IMR-90 (cell line): Measurements from ENCODE around the gene RAB3C. TPM values are rescaled to one million over a fixed set of nuclear protein-coding genes. Genes with fewer than 3 reads are reported as not detected.

ENCODE experiments used
- ATAC-seq: fragments of 200-7000 bp; cut with Tn5 transposase; 2 replicates; pipeline ENCODE4 v1.9.1; 2020; ENCODE audit warnings: low read depth, mild to moderate bottlenecking, moderate library complexity
- BruUV-seq: library from RNA; stranded (reverse); fragments of 400-500 nt; replicated peaks from 2 replicates; lab custom pipeline; 2021; lab: Mats Ljungman, UMichigan
- CTCF ChIA-PET: fragments of 300-600 bp; formaldehyde crosslinking; extraction: SDS; loops from one replicate; lab custom pipeline; 2021; ENCODE audit warnings: antibody characterized with exemption; lab: Yijun Ruan, JAX
- POLR2A ChIA-PET: fragments of 300-600 bp; sonication (Branson Sonifier 250); formaldehyde crosslinking; loops from one replicate; lab custom pipeline; 2022; ENCODE audit warnings: antibody characterized with exemption; ENCODE audit not compliant: unreplicated experiment; lab: Charles Lee
- DNase-seq: peaks from one replicate; pipeline ENCODE4 v3.0.0; 2013
- H2AFZ ChIP-seq: replicated peaks from 2 replicates; pipeline ENCODE3; 2013; ENCODE audit warnings: low read length, mild to moderate bottlenecking; ENCODE audit not compliant: poor library complexity
- H2AK5ac ChIP-seq: 2 replicates; pipeline ENCODE4 v1.6.1; 2013; ENCODE audit warnings: low read depth, low read length, inconsistent platforms
- H2AK9ac ChIP-seq: replicated peaks from 2 replicates; pipeline ENCODE3; 2013; ENCODE audit warnings: mild to moderate bottlenecking, low read depth, low read length, moderate library complexity; ENCODE audit not compliant: poor library complexity
- H2BK120ac ChIP-seq: 2 replicates; pipeline ENCODE4 v1.6.1; 2013; ENCODE audit warnings: low read depth, low read length, inconsistent platforms
- H2BK15ac ChIP-seq: 3 replicates; pipeline ENCODE4 v1.6.1; 2013; ENCODE audit warnings: low read depth, low read length, inconsistent platforms
- H2BK20ac ChIP-seq: 2 replicates; pipeline ENCODE4 v1.6.1; 2013; ENCODE audit warnings: low read depth, mild to moderate bottlenecking, inconsistent platforms, low read length, moderate library complexity
- H2BK5ac ChIP-seq: 2 replicates; pipeline ENCODE4 v1.6.1; 2013; ENCODE audit warnings: mild to moderate bottlenecking, low read depth, low read length, inconsistent platforms; ENCODE audit not compliant: poor library complexity, severe bottlenecking
- H3K14ac ChIP-seq: replicated peaks from 2 replicates; pipeline ENCODE4 v1.6.1; 2013; ENCODE audit warnings: low read depth, low read length, inconsistent platforms
- H3K18ac ChIP-seq: 2 replicates; pipeline ENCODE4 v1.6.1; 2013; ENCODE audit warnings: low read depth, low read length, control low read depth
- H3K23ac ChIP-seq: 2 replicates; pipeline ENCODE4 v1.6.1; 2013; ENCODE audit warnings: low read depth, low read length, inconsistent platforms
- H3K27ac ChIP-seq: 2 replicates; pipeline ENCODE4 v1.5.1; 2013; ENCODE audit warnings: mild to moderate bottlenecking, control low read depth, low read length; ENCODE audit not compliant: insufficient read depth
- H3K27me3 ChIP-seq: 2 replicates; pipeline ENCODE4 v1.6.1; 2013; ENCODE audit warnings: low read length; ENCODE audit not compliant: control insufficient read depth, insufficient read depth
- H3K36me3 ChIP-seq: 2 replicates; pipeline ENCODE4 v1.6.1; 2013; ENCODE audit warnings: low read length, mixed read lengths; ENCODE audit not compliant: control insufficient read depth, insufficient read depth
- H3K4ac ChIP-seq: 2 replicates; pipeline ENCODE4 v1.6.1; 2013; ENCODE audit warnings: low read depth, low read length, inconsistent platforms
- H3K4me1 ChIP-seq: 2 replicates; pipeline ENCODE4 v1.6.1; 2013; ENCODE audit warnings: low read length, mixed read lengths; ENCODE audit not compliant: control insufficient read depth, insufficient read depth
- H3K4me2 ChIP-seq: 2 replicates; pipeline ENCODE4 v1.6.1; 2013; ENCODE audit warnings: low read depth, mild to moderate bottlenecking, control low read depth, low read length, moderate library complexity
- H3K4me3 ChIP-seq: 2 replicates; pipeline ENCODE4 v1.5.1; 2013; ENCODE audit warnings: low read depth, mild to moderate bottlenecking, control low read depth, low read length, moderate library complexity; ENCODE audit not compliant: insufficient read depth
- H3K56ac ChIP-seq: 2 replicates; pipeline ENCODE4 v1.6.1; 2013; ENCODE audit warnings: low read length, inconsistent platforms; ENCODE audit not compliant: insufficient read depth; ENCODE audit errors: extremely low read depth
- H3K79me1 ChIP-seq, 2 experiments: 2 replicates each; pipeline ENCODE4 v1.6.1; 2013; ENCODE audit warnings: low read length in 2 of 2, inconsistent platforms in 1 of 2, low read depth in 1 of 2
- H3K9ac ChIP-seq: 2 replicates; pipeline ENCODE4 v1.6.1; 2013; ENCODE audit warnings: low read depth, low read length, control low read depth
- H3K9me1 ChIP-seq: 2 replicates; pipeline ENCODE4 v1.6.1; 2013; ENCODE audit warnings: low read length, inconsistent platforms; ENCODE audit not compliant: insufficient read depth
- H3K9me3 ChIP-seq: 2 replicates; pipeline ENCODE4 v1.6.1; 2013; ENCODE audit warnings: low read length; ENCODE audit not compliant: control insufficient read depth, insufficient read depth
- H4K20me1 ChIP-seq: 2 replicates; pipeline ENCODE4 v1.6.1; 2013; ENCODE audit warnings: low read length, inconsistent platforms; ENCODE audit not compliant: insufficient read depth
- H4K5ac ChIP-seq: 2 replicates; pipeline ENCODE4 v1.6.1; 2013; ENCODE audit warnings: mild to moderate bottlenecking, low read depth, low read length, control low read depth
- H4K8ac ChIP-seq, 2 experiments: 2 replicates each; pipeline ENCODE4 v1.6.1; 2013; ENCODE audit warnings: low read depth in 2 of 2, low read length in 2 of 2, control low read depth in 1 of 2, inconsistent platforms in 1 of 2
- H4K91ac ChIP-seq: 2 replicates; pipeline ENCODE4 v1.6.1; 2013; ENCODE audit warnings: low read depth, low read length, inconsistent platforms; ENCODE audit not compliant: insufficient read depth
- BHLHE40 ChIP-seq: fragments of 150-350 bp; IDR thresholded peaks from 2 replicates; pipeline ENCODE4 v1.6.1; 2016; ENCODE audit warnings: mild to moderate bottlenecking, low read depth, low read length
- POLR2A ChIP-seq: IDR thresholded peaks from 2 replicates; pipeline ENCODE4 v1.6.1; 2012; ENCODE audit warnings: mild to moderate bottlenecking, low read depth, low read length
- WGBS, 2 experiments: methylation state at CpG; one replicate each; pipeline versions ENCODE4 v1.1.5 to v1.1.7; 2013; ENCODE audit warnings: missing lambda C conversion rate in 2 of 2; ENCODE audit not compliant: insufficient read length in 1 of 2; ENCODE audit errors: extremely low coverage in 2 of 2; 5-methylcytosine and 5-hydroxymethylcytosine counted together
- dilution Hi-C: fragments of 300-500 bp; cut with HindIII; formaldehyde crosslinking; loops from one replicate; pipeline ENCODE4 v1.14.3; 2018; ENCODE audit warnings: low sequenced_read_pairs; ENCODE audit not compliant: unreplicated experiment
- in situ Hi-C: fragments of 300-500 bp; cut with MboI; formaldehyde crosslinking; loops from 3 replicates; pipeline ENCODE4 v1.14.3; 2019; ENCODE audit warnings: low sequenced_read_pairs, inconsistent platforms, mixed read lengths
- intact Hi-C: fragments of 100-400 bp; cut with micrococcal nuclease; formaldehyde crosslinking; loops from 2 replicates; pipeline ENCODE4 v1.10.0; 2022
- polyA plus RNA-seq, 3 experiments: library from polyadenylated mRNA; depleted of rRNA; stranded (reverse); fragments of >200 nt; gene quantifications; 2 replicates each; pipeline ENCODE4 v1.2.3, GENCODE V29; 2012; ENCODE audit warnings: low replicate concordance in 1 of 3
- total RNA-seq: library from RNA; depleted of rRNA; stranded (reverse); fragments of >200 nt; gene quantifications from 2 replicates; pipeline ENCODE4 v1.2.3, GENCODE V29; 2012
- TF ChIP-seq, protein P1 (sequence below): fragments of 150-350 bp; IDR thresholded peaks from 2 replicates; pipeline ENCODE4 v1.6.1; 2016; ENCODE audit warnings: low read depth, mild to moderate bottlenecking, low read length, moderate library complexity, borderline replicate concordance

RAB3C gene
- total and polyA plus RNA-seq, 2 of the 4 experiments (the other 2 are of a cell fraction): not detected

DNA sequence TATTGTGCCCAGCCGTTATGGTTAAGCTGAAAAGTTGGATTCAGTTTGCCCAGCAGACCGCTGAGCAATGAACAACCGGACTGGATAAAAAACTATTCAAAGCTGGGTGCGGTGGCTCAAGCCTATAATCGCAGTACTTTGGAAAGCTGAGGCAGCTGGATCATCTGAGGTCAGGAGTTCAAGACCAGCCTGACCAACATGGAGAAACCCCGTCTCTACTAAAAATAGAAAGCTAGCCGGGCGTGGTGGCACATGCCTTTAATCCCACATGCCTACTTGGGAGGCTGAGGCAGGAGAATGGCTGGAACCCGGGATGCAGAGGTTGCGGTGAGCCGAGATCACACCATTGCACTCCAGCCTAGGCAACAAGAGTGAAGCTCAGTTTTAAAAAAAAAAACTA, 318.4 kb downstream of the RAB3C start:
- TF ChIP-seq POLR2A (no peak), BHLHE40 (no peak)
- TF ChIP-seq, protein P1, sequence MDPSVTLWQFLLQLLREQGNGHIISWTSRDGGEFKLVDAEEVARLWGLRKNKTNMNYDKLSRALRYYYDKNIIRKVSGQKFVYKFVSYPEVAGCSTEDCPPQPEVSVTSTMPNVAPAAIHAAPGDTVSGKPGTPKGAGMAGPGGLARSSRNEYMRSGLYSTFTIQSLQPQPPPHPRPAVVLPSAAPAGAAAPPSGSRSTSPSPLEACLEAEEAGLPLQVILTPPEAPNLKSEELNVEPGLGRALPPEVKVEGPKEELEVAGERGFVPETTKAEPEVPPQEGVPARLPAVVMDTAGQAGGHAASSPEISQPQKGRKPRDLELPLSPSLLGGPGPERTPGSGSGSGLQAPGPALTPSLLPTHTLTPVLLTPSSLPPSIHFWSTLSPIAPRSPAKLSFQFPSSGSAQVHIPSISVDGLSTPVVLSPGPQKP: no peak
- dilution Hi-C loops: no loop called here
- no peaks in the 10 kb centered on the region for H3K9me3 ChIP-seq

More for the DNA sequence above, 318.4 kb downstream of the RAB3C start:
- no peak for ATAC-seq
- DNase-seq: no peak
- Histone ChIP-seq H4K20me1 (no peaks in the 10 kb centered on the region), H3K9ac (no peak overlapping the region), H3K4me2 (no peak overlapping the region), H3K27ac (no peak overlapping the region), H3K27me3 (peaks cover 8% of the 10 kb centered on the region), H4K8ac (no peak overlapping the region), H2AK5ac (no peak overlapping the region), H3K56ac (no peak overlapping the region), H3K9me1 (no peaks in the 10 kb centered on the region), H2BK120ac (no peak overlapping the region), H3K79me1 (no peaks in the 10 kb centered on the region), H2BK20ac (no peak overlapping the region), H3K18ac (no peak overlapping the region), H3K4me1 (no peaks in the 10 kb centered on the region), H3K36me3 (no peaks in the 10 kb centered on the region), H2BK15ac (no peak overlapping the region), H3K4me3 (no peak overlapping the region), H3K14ac (no peak overlapping the region), H4K5ac (no peak overlapping the region), H2AFZ (no peak overlapping the region), H3K23ac (no peak overlapping the region), H3K4ac (no peak overlapping the region), H2AK9ac (no peak overlapping the region), H2BK5ac (no peak overlapping the region), H4K91ac (no peak overlapping the region)
- POLR2A ChIA-PET: no interaction called here
- intact Hi-C loops (loop anchor here (5.0 kb wide), 1 partner anchor 461 kb away; no protein-coding TSS in a partner anchor), in situ Hi-C loops (no loop called here)
- CTCF ChIA-PET: interaction anchor here (1.0 kb wide), 1 partner anchor 15 kb away, joined by 3 read pairs; no protein-coding TSS in a partner anchor
- BruUV-seq: no TSS peak
- 83% methylated on average over 6 of the region's 11 CpGs; no CpG with 5 or more reads in 1 of the 2 experiments for WGBS, 2 experiments
